PC-9 (cell line): ENCODE results near the gene ZBTB43. TPM values are rescaled to one million over a fixed set of nuclear protein-coding genes. Genes with fewer than 3 reads are reported as not detected.

Experiments
- BruUV-seq: library from RNA; stranded (reverse); fragments of 400-500 nt; replicated peaks from 2 replicates; lab custom pipeline; 2021; lab: Mats Ljungman, UMichigan
- CTCF ChIA-PET: fragments of 300-600 bp; sonication (Branson Sonifier 250); formaldehyde crosslinking; loops from one replicate; lab custom pipeline; 2022; ENCODE audit warnings: antibody characterized with exemption; lab: Charles Lee
- POLR2A ChIA-PET: fragments of 300-600 bp; sonication (Branson Sonifier 250); formaldehyde crosslinking; loops from one replicate; lab custom pipeline; 2022; ENCODE audit warnings: antibody characterized with exemption; ENCODE audit not compliant: unreplicated experiment; lab: Charles Lee
- DNase-seq, 2 experiments: peaks; one replicate each; pipeline versions ENCODE4 v3.0.0 to v3.0.0-alpha.2; 2015 to 2022; ENCODE audit warnings: mixed read lengths in 1 of 2
- H2AFZ ChIP-seq: fragments of 200-600 bp; sonication (generic); 2 replicates; pipeline ENCODE4 v1.8.1; 2017; ENCODE audit warnings: antibody characterized with exemption
- H3F3A ChIP-seq: fragments of 200-600 bp; sonication (generic); 2 replicates; pipeline ENCODE4 v1.8.1; 2017; ENCODE audit warnings: antibody characterized with exemption, mild to moderate bottlenecking, low read depth; ENCODE audit not compliant: insufficient read depth
- H3K27ac ChIP-seq: fragments of 200-600 bp; sonication (generic); 2 replicates; pipeline ENCODE4 v1.6.1; 2016; ENCODE audit warnings: mixed run types
- H3K27me3 ChIP-seq: fragments of 200-600 bp; sonication (generic); 2 replicates; pipeline ENCODE4 v1.6.1; 2016; ENCODE audit warnings: low read depth, mixed run types; ENCODE audit not compliant: insufficient read depth
- H3K36me3 ChIP-seq: fragments of 200-600 bp; sonication (generic); 2 replicates; pipeline ENCODE4 v1.6.1; 2016; ENCODE audit warnings: low read depth, mixed run types
- H3K4me1 ChIP-seq: fragments of 200-600 bp; sonication (generic); replicated peaks from 2 replicates; pipeline ENCODE4 v1.6.1; 2016; ENCODE audit warnings: mixed run types; ENCODE audit not compliant: insufficient read depth
- H3K4me2 ChIP-seq: fragments of 200-600 bp; sonication (generic); 2 replicates; pipeline ENCODE4 v1.6.1; 2017; ENCODE audit warnings: mixed run types
- H3K4me3 ChIP-seq: fragments of 200-600 bp; sonication (generic); 2 replicates; pipeline ENCODE4 v1.6.1; 2016; ENCODE audit warnings: mixed run types
- H3K79me2 ChIP-seq: fragments of 200-600 bp; sonication (generic); 2 replicates; pipeline ENCODE4 v1.6.1; 2017; ENCODE audit warnings: low read depth, mixed run types
- H3K9me2 ChIP-seq: fragments of 200-600 bp; sonication (generic); 2 replicates; pipeline ENCODE4 v1.8.1; 2017; ENCODE audit warnings: mild to moderate bottlenecking; ENCODE audit not compliant: insufficient read depth
- H3K9me3 ChIP-seq: fragments of 200-600 bp; sonication (generic); 2 replicates; pipeline ENCODE4 v1.8.1; 2016; ENCODE audit warnings: low read depth; ENCODE audit not compliant: insufficient read depth
- H4K20me1 ChIP-seq: fragments of 200-600 bp; sonication (generic); 2 replicates; pipeline ENCODE4 v1.8.1; 2017; ENCODE audit not compliant: insufficient read depth
- CTCF ChIP-seq: fragments of 200-600 bp; sonication (generic); conservative IDR thresholded peaks from 2 replicates; pipeline ENCODE4 v1.6.1; 2017; ENCODE audit warnings: mixed run types, antibody characterized with exemption, mild to moderate bottlenecking, moderate library complexity
- EZH2 ChIP-seq: fragments of 200-600 bp; sonication (generic); IDR thresholded peaks from 2 replicates; pipeline ENCODE4 v1.8.0; 2017; ENCODE audit warnings: antibody characterized with exemption, low read depth
- intact Hi-C: fragments of 100-400 bp; cut with micrococcal nuclease; formaldehyde crosslinking; loops from one replicate; pipeline ENCODE4 v1.10.0; 2022; ENCODE audit not compliant: unreplicated experiment
- total RNA-seq: library from RNA; stranded (reverse); gene quantifications from 2 replicates; pipeline ENCODE4 v1.2.3, GENCODE V29; 2021

The ZBTB43 gene
- total RNA-seq, 1 experiment from 2014 or later: 18.4 TPM

GRCh38 chr9:126876531-126876930, 71.7 kb downstream of the ZBTB43 start:
- peaks cover 10% of the 10 kb centered on the region; the same call in 1 of the 2 replicates for H3K79me2 ChIP-seq
- peaks cover 5% of the 10 kb centered on the region for H4K20me1 ChIP-seq
- intact Hi-C loops: no loop called here
- no peaks in the 10 kb centered on the region for H3K36me3 ChIP-seq
- H2AFZ ChIP-seq: no peak overlapping the region
- H3K27ac ChIP-seq: no peak overlapping the region
- H3K4me3 ChIP-seq: no peak overlapping the region
- TF ChIP-seq EZH2 (no peak), CTCF (no peak)
- H3K9me2 ChIP-seq: no peaks in the 10 kb centered on the region
- H3K4me1 ChIP-seq: 0 out of 2 replicates have a peak, but pooled peaks cover 4% of the 10 kb centered on the region
- POLR2A ChIA-PET: no interaction called here
- no TSS peak for BruUV-seq
- no peaks in the 10 kb centered on the region for H3K9me3 ChIP-seq
- CTCF ChIA-PET: interaction anchor here (0.5 kb wide), 1 partner anchor 27 kb away, joined by 6 read pairs; no protein-coding TSS in a partner anchor
- peaks cover 3% of the 10 kb centered on the region for H3F3A ChIP-seq
- H3K27me3 ChIP-seq: no peaks in the 10 kb centered on the region
- DNase-seq: no peak
- H3K4me2 ChIP-seq: no peak overlapping the region

GRCh38 chr9:126877418-126877817, 72.6 kb downstream of the ZBTB43 start:
- peaks cover 5% of the 10 kb centered on the region for H4K20me1 ChIP-seq
- BruUV-seq: no TSS peak
- H3K4me1 ChIP-seq: 0 out of 2 replicates have a peak, but pooled peaks cover 4% of the 10 kb centered on the region
- H3K4me2 ChIP-seq: no peak overlapping the region
- H3K9me2 ChIP-seq: no peaks in the 10 kb centered on the region
- H3K9me3 ChIP-seq: no peaks in the 10 kb centered on the region
- ChIA-PET POLR2A (no interaction called here), CTCF (no interaction called here)
- no peak for TF ChIP-seq CTCF
- no peak for TF ChIP-seq EZH2
- no peak overlapping the region for H3K27ac ChIP-seq
- peaks cover 3% of the 10 kb centered on the region for H3F3A ChIP-seq
- no peak overlapping the region for H3K4me3 ChIP-seq
- H3K27me3 ChIP-seq: no peaks in the 10 kb centered on the region
- no peak for DNase-seq
- H3K79me2 ChIP-seq: peaks cover 10% of the 10 kb centered on the region; the same call in 1 of the 2 replicates
- intact Hi-C loops: no loop called here
- no peaks in the 10 kb centered on the region for H3K36me3 ChIP-seq
- no peak overlapping the region for H2AFZ ChIP-seq

GRCh38 chr9:126879288-126879687, 74.4 kb downstream of the ZBTB43 start:
- no peak overlapping the region for H2AFZ ChIP-seq
- TF ChIP-seq CTCF (no peak), EZH2 (no peak)
- H3K9me3 ChIP-seq: no peaks in the 10 kb centered on the region
- no peak overlapping the region for H3K4me2 ChIP-seq
- no TSS peak for BruUV-seq
- CTCF ChIA-PET: no interaction called here
- H3K27me3 ChIP-seq: no peaks in the 10 kb centered on the region
- H3K79me2 ChIP-seq: peaks cover 10% of the 10 kb centered on the region; the same call in 1 of the 2 replicates
- POLR2A ChIA-PET: no interaction called here
- H3K27ac ChIP-seq: no peak overlapping the region
- DNase-seq: no peak
- no peak overlapping the region for H3K4me3 ChIP-seq
- H3K36me3 ChIP-seq: no peaks in the 10 kb centered on the region
- peaks cover 5% of the 10 kb centered on the region for H4K20me1 ChIP-seq
- intact Hi-C loops: no loop called here
- peaks cover 3% of the 10 kb centered on the region for H3F3A ChIP-seq
- H3K9me2 ChIP-seq: no peaks in the 10 kb centered on the region
- 0 out of 2 replicates have a peak, but pooled peaks cover 4% of the 10 kb centered on the region for H3K4me1 ChIP-seq
